Mesendoderm (in vitro differentiated cells): ENCODE results near the gene PATE1.

Experiments
- DNase-seq: peaks from one replicate; pipeline ENCODE4 v3.0.0; 2013
- H2AK5ac ChIP-seq: 2 replicates; pipeline ENCODE4 v1.6.1; 2013; ENCODE audit warnings: low read length, inconsistent platforms
- H2BK120ac ChIP-seq: 2 replicates; pipeline ENCODE4 v1.6.1; 2013; ENCODE audit warnings: low read depth, mild to moderate bottlenecking, low read length, moderate library complexity, mixed read lengths
- H2BK15ac ChIP-seq: replicated peaks from 2 replicates; pipeline ENCODE4 v1.6.1; 2013; ENCODE audit warnings: low read depth, mild to moderate bottlenecking, moderate library complexity
- H2BK5ac ChIP-seq: 2 replicates; pipeline ENCODE4 v1.6.1; 2013; ENCODE audit warnings: low read length, inconsistent platforms
- H3K18ac ChIP-seq: 2 replicates; pipeline ENCODE4 v1.6.1; 2013; ENCODE audit warnings: mild to moderate bottlenecking, low read length, mixed read lengths
- H3K23ac ChIP-seq: one replicate; pipeline ENCODE4 v1.6.1; 2013; ENCODE audit warnings: low read length
- H3K27ac ChIP-seq: 2 replicates; pipeline ENCODE4 v1.5.1; 2013; ENCODE audit warnings: low read depth, mild to moderate bottlenecking, inconsistent platforms, low read length, moderate library complexity
- H3K27me3 ChIP-seq: 2 replicates; pipeline ENCODE4 v1.6.1; 2013; ENCODE audit warnings: low read length, control low read depth, mild to moderate bottlenecking, inconsistent platforms; ENCODE audit not compliant: insufficient read depth, poor library complexity
- H3K36me3 ChIP-seq: 2 replicates; pipeline ENCODE4 v1.6.1; 2013; ENCODE audit warnings: low read length, inconsistent platforms; ENCODE audit not compliant: control insufficient read depth, insufficient read depth
- H3K4ac ChIP-seq: one replicate; pipeline ENCODE4 v1.6.1; 2013; ENCODE audit warnings: low read depth, mild to moderate bottlenecking, low read length, moderate library complexity
- H3K4me1 ChIP-seq: 2 replicates; pipeline ENCODE4 v1.6.1; 2013; ENCODE audit warnings: low read depth, low read length, inconsistent platforms; ENCODE audit not compliant: control insufficient read depth
- H3K4me2 ChIP-seq: 2 replicates; pipeline ENCODE4 v1.6.1; 2013; ENCODE audit warnings: low read length
- H3K4me3 ChIP-seq: 2 replicates; pipeline ENCODE4 v1.5.1; 2013; ENCODE audit warnings: mild to moderate bottlenecking, low read length
- H3K56ac ChIP-seq: one replicate; pipeline ENCODE4 v1.6.1; 2013; ENCODE audit warnings: low read length
- H3K79me1 ChIP-seq: 2 replicates; pipeline ENCODE4 v1.6.1; 2013; ENCODE audit warnings: low read length, inconsistent platforms
- H3K79me2 ChIP-seq: 2 replicates; pipeline ENCODE4 v1.6.1; 2013; ENCODE audit warnings: mild to moderate bottlenecking, low read length; ENCODE audit not compliant: control insufficient read depth, insufficient read depth
- H3K9ac ChIP-seq: 2 replicates; pipeline ENCODE4 v1.6.1; 2013; ENCODE audit warnings: low read length, inconsistent platforms
- H4K5ac ChIP-seq: one replicate; pipeline ENCODE4 v1.6.1; 2013; ENCODE audit warnings: low read length
- H4K8ac ChIP-seq: one replicate; pipeline ENCODE4 v1.6.1; 2013; ENCODE audit warnings: low read depth, mild to moderate bottlenecking, control low read depth, low read length, moderate library complexity
- WGBS: extraction: QIAGEN DNeasy Blood & Tissue Kit; methylation state at CpG from one replicate; pipeline ENCODE4 v1.1.7; 2013; ENCODE audit warnings: low lambda C conversion rate, missing lambda C conversion rate; ENCODE audit not compliant: insufficient coverage; ENCODE audit errors: extremely low coverage; 5-methylcytosine and 5-hydroxymethylcytosine counted together

PATE1 gene

DNA sequence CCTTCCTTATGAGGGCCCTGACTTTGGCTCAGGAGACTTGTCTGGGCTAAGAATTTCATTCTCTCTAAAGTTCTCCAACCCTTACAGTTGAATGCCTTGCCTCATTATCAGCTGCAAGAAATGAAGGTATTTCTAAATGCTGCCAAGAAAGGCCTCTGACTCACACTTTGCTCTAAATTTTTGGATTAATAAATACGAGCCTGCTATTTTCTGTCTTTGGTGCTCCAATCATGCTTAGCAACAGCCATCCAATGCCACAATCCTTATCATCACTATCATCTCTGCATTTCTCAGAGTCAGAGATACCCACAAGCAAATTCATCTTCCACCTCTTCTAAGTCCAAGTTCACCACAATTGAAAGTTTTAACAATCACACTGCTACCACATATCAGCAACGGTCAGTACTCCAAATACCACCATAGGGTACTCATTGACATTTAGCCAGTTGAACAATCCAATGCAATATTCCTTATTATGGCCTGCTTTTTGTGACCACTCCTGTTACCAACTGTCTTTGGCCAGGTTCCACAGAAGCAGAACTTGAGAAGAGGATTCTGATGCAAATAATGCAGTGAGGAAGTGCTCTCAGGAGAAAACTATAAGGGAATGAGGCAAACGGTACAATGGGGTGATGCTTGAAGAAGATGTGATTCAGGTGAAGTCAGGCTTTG is 26.9 kb downstream of the PATE1 start:
- Histone ChIP-seq H2BK120ac (no peak overlapping the region), H3K56ac (no peak overlapping the region), H3K9ac (no peak overlapping the region), H3K4me1 (no peaks in the 10 kb centered on the region), H4K5ac (no peak overlapping the region), H2AK5ac (no peak overlapping the region), H3K36me3 (no peaks in the 10 kb centered on the region), H3K4me2 (no peak overlapping the region), H3K27me3 (no peaks in the 10 kb centered on the region), H3K4me3 (no peak overlapping the region), H3K18ac (no peak overlapping the region), H3K27ac (no peak overlapping the region), H2BK5ac (no peak overlapping the region), H3K79me1 (no peaks in the 10 kb centered on the region), H3K4ac (no peak overlapping the region), H3K23ac (no peak overlapping the region), H4K8ac (no peak overlapping the region), H3K79me2 (no peaks in the 10 kb centered on the region), H2BK15ac (no peak overlapping the region)
- DNase-seq: no peak
- no CpG with 5 or more reads among the region's 3 CpGs for WGBS

DNA sequence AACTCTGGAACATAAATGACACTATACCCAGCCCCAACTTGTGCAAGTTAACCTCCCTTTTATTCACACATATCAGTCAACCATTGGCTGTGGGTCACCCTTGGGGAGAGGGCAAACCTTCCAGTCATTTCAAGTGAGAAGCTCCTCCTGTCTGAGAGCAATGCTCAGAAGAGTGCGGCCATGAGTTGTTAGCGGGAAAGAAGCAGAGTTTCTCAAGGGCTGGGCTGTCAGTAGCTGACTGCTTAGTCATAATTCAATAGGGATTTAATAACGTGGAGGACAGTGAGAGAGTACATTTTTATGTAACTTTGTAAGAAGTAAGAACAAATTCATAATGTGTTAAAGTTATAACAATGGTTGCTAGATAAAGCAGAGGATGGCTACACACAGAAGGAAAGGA is 27.4 kb downstream of the PATE1 start:
- Histone ChIP-seq H3K23ac (no peak overlapping the region), H2BK15ac (no peak overlapping the region), H3K79me2 (no peaks in the 10 kb centered on the region), H3K4me3 (no peak overlapping the region), H3K9ac (no peak overlapping the region), H2BK5ac (no peak overlapping the region), H3K18ac (no peak overlapping the region), H2AK5ac (no peak overlapping the region), H3K27me3 (no peaks in the 10 kb centered on the region), H3K4ac (no peak overlapping the region), H3K27ac (no peak overlapping the region), H4K5ac (no peak overlapping the region), H3K4me2 (no peak overlapping the region), H3K56ac (no peak overlapping the region), H3K79me1 (no peaks in the 10 kb centered on the region), H2BK120ac (no peak overlapping the region), H3K4me1 (no peaks in the 10 kb centered on the region), H4K8ac (no peak overlapping the region), H3K36me3 (no peaks in the 10 kb centered on the region)
- no peak for DNase-seq
- no CpG with 5 or more reads among the region's 3 CpGs for WGBS

DNA sequence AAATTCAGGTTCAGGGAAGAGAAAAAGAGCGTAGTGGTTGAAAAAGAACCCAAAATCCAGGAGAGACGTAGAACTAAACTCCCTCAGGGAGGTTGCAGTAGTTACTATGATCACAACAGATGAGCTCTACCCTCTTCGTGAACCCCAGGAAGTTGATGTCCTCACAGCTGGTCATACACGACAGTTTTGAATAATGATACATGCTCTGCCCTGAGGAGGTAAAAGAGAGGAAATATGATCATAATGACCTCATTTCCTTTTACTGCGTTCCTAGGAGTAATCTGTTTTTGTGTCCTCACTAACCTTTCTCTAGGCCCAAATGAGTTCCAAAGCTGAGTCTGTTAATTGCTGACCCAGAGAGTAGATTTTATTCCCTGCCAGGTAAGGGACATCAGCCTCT is 31.2 kb downstream of the PATE1 start:
- Histone ChIP-seq H3K36me3 (no peaks in the 10 kb centered on the region), H2BK15ac (no peak overlapping the region), H3K27ac (no peak overlapping the region), H4K5ac (no peak overlapping the region), H2BK120ac (no peak overlapping the region), H3K27me3 (no peaks in the 10 kb centered on the region), H4K8ac (no peak overlapping the region), H3K79me1 (no peaks in the 10 kb centered on the region), H3K18ac (no peak overlapping the region), H3K23ac (no peak overlapping the region), H2BK5ac (no peak overlapping the region), H2AK5ac (no peak overlapping the region), H3K56ac (no peak overlapping the region), H3K79me2 (no peaks in the 10 kb centered on the region), H3K4me1 (no peaks in the 10 kb centered on the region), H3K9ac (no peak overlapping the region), H3K4ac (no peak overlapping the region), H3K4me3 (no peak overlapping the region), H3K4me2 (no peak overlapping the region)
- no peak for DNase-seq
- WGBS: no CpG with 5 or more reads among the region's 5 CpGs

DNA sequence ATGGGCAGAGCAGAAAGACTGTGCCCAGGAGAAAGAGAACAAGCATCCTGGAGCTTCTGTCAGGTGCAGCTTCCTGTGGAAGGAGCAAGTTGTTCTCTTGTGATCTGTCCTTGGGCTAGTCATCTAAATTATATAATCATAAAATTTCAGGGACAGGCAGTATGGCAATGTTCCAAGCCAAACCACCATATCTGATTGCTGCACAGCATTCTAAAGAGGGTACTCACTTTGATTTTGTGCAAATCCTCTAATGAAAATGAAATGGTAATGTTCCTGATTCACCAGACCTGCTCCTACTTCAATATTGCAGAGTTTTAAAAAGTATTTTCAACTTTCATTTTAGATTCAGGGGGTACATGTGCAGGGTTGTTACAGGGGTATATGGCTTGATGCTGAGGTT is 32.6 kb downstream of the PATE1 start, which contains the start of gene PATE2:
TSS of gene PATE2 (minus strand) at position 101 of the 400 bp plus-strand sequence. CDS start at position 46, 55 bp downstream.
- Histone ChIP-seq H3K9ac (no peak within 1 kb of the TSS), H2BK15ac (no peak within 1 kb of the TSS), H3K79me1 (no peaks in the 10 kb centered on the region), H3K36me3 (no peaks in the 10 kb centered on the region), H3K27me3 (no peaks in the 10 kb centered on the region), H2BK5ac (no peak within 1 kb of the TSS), H3K4me2 (no peak within 1 kb of the TSS), H4K8ac (no peak within 1 kb of the TSS), H3K56ac (no peak within 1 kb of the TSS), H3K23ac (no peak within 1 kb of the TSS), H3K4ac (no peak within 1 kb of the TSS), H2AK5ac (no peak within 1 kb of the TSS), H3K18ac (no peak within 1 kb of the TSS), H3K27ac (no peak within 1 kb of the TSS), H3K79me2 (no peaks in the 10 kb centered on the region), H3K4me1 (no peaks in the 10 kb centered on the region), H2BK120ac (no peak within 1 kb of the TSS), H3K4me3 (no peak within 1 kb of the TSS), H4K5ac (no peak within 1 kb of the TSS)
- DNase-seq: no peak

DNA sequence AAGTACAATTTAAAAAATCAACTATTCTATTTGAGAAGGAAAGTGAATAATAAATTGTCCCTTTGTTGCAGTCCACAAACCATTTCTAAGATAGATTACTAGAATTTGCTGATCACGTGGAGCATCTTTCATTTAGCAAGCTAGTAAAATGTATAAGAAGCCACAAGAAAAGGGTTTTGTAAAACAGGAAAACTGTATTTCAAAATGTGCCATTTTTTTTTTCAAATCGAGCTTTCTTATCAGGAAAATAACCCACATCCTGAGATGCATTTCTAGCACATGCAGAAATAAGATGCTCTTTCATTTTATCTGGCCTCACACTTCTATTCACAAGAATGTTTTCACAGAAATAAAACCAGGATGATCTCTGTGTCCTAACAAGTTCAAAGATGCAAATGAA is 38.6 kb downstream of the PATE1 start:
- H3K36me3 ChIP-seq: no peaks in the 10 kb centered on the region
- no peak for DNase-seq
- H2AK5ac ChIP-seq: no peak overlapping the region
- H3K18ac ChIP-seq: no peak overlapping the region
- no peak overlapping the region for H2BK5ac ChIP-seq
- no peak overlapping the region for H3K4me3 ChIP-seq
- H3K56ac ChIP-seq: no peak overlapping the region
- no peak overlapping the region for H3K27ac ChIP-seq
- no peak overlapping the region for H3K9ac ChIP-seq
- H3K79me1 ChIP-seq: no peaks in the 10 kb centered on the region
- no peak overlapping the region for H3K23ac ChIP-seq
- H2BK15ac ChIP-seq: no peak overlapping the region
- H3K27me3 ChIP-seq: peaks cover 1% of the 10 kb centered on the region
- no peak overlapping the region for H2BK120ac ChIP-seq
- no peak overlapping the region for H4K8ac ChIP-seq
- WGBS: no CpG with 5 or more reads among the region's 2 CpGs
- no peak overlapping the region for H3K4ac ChIP-seq
- H4K5ac ChIP-seq: no peak overlapping the region
- no peaks in the 10 kb centered on the region for H3K4me1 ChIP-seq
- no peak overlapping the region for H3K4me2 ChIP-seq
- no peaks in the 10 kb centered on the region for H3K79me2 ChIP-seq

DNA sequence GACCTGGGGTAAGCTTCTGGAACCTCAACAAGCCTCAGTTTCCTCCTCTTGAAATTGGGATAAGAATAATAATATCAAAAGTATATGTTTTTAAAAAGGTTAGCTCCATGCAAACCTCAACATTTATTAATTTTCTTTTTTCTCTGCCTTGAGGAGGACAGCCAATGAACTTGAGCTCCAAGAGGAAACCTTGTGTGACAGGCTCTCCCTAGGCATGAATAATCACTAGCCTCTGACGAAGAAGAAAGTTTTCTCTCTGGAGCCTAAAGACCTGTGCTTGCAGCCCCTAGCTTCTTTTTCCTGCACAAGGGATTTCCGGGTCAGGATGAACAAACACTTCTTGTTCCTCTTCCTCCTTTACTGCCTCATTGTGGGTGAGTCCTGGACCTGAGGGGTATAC is 41.7 kb downstream of the PATE1 start, which contains the start of gene PATE3:
TSS of gene PATE3 (plus strand) at position 301 of the 400 bp plus-strand sequence. CDS start at position 326, 25 bp downstream.
- H2BK5ac ChIP-seq: no peak within 1 kb of the TSS
- no peak within 1 kb of the TSS for H3K4me2 ChIP-seq
- no peak within 1 kb of the TSS for H3K9ac ChIP-seq
- no peak within 1 kb of the TSS for H2BK15ac ChIP-seq
- no peak within 1 kb of the TSS for H4K8ac ChIP-seq
- no peak within 1 kb of the TSS for H3K4me3 ChIP-seq
- no peaks in the 10 kb centered on the region for H3K4me1 ChIP-seq
- no peak for DNase-seq
- H3K23ac ChIP-seq: no peak within 1 kb of the TSS
- H3K56ac ChIP-seq: no peak within 1 kb of the TSS
- no peaks in the 10 kb centered on the region for H3K79me1 ChIP-seq
- no peaks in the 10 kb centered on the region for H3K79me2 ChIP-seq
- no CpG with 5 or more reads among the region's 2 CpGs for WGBS
- H3K4ac ChIP-seq: no peak within 1 kb of the TSS
- no peak within 1 kb of the TSS for H4K5ac ChIP-seq
- no peak within 1 kb of the TSS for H3K27ac ChIP-seq
- no peak within 1 kb of the TSS for H3K18ac ChIP-seq
- no peak within 1 kb of the TSS for H2AK5ac ChIP-seq
- peaks cover 1% of the 10 kb centered on the region for H3K27me3 ChIP-seq
- no peak within 1 kb of the TSS for H2BK120ac ChIP-seq
- H3K36me3 ChIP-seq: no peaks in the 10 kb centered on the region
